Kidney capillary endothelial cell (primary cell): ENCODE measurements around the gene OPHN1.
"Not testable (repeated sequence)": the region's sequence is repeated elsewhere in the genome, so short reads cannot be mapped to it uniquely, and the experiment has no call there.

Experiments
- DNase-seq: peaks from one replicate; pipeline ENCODE4 v3.0.0-alpha.2; 2018; ENCODE audit warnings: low spot score

Gene OPHN1

DNA sequence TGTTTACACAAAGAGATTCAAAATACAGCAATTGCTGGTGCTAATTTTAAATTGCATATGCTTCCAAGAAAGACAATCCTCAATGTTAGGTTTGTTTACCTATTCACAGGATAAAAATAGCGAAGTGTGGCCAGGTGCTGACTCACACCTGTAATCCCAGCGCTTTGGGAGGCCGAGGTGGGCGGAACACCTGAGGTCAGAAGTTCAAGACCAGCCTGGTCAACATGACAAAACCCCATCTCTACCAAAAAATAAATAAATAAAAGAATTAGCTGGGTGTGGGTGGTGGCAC, 77.7 kb downstream of the OPHN1 start:
- DNase-seq = no peak

DNA sequence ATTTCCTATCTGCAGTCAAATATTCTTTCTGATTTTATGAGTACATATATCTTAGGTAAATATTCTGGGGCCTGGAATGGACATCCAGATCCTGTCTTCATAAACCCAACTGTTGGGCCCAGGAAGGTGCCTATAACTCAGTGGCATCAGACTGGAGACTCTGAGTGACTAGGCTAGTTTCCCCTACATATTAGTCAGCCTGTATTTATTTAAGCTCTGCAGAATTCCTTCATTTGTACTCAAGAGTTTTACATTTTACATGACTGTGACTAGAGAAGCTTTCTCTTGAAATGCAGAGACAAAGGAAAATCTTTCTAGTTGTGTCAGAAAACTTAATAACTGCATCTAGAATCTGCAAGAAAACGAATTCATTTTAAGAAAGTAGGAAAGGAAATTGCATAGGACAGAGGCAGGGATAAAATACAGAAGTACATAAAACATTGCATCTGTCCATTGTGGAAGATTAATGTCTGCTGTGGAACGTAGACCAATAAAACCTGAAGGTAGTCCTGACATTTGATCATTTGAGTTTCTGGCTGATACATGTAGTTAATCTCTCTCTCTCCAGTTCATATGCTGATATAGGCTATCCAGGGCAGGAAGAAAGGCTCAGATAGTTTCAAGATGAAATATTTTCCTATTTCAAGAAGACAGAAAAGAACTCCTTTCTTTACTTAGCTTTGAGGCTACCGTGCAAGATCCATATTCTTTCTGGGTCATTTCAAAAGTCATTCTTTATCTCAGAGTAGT, 78.2 kb downstream of the OPHN1 start:
- no peak for DNase-seq

DNA sequence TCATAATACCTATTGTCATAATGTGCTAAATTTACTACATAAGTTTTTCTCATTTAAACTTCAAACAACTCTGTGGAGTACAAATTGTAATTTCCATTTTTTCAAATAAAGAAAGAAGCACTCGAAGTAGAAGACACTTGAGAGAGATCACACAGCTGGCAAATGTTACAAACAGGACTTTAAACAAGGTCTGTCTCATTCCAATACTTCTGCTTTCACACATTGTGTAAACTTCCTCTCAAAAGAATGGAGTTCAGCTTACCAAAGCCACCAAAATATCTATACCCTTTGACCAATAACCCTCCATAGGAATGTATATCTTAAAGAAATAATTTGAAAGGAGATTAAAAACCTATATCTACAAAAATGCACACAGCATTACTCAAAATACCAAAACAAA, 88.3 kb downstream of the OPHN1 start:
- no peak for DNase-seq

DNA sequence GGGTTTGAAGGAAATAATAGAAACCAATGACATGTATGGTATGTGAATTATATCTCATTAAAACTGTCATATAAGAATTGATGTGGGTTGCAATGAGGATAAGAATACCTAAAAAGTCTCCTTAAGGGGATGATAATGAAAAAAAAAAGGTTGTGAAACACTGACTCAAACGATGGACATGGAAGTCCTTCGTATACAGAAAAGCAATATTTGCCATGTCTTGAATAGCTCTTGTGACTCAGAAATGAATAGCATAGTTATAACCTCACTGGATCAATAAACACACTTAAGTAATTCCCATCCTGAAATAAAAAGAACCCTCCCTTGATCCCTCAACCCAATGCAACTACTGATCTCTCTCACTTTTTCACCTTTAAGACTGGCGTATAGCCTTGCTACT, 89.7 kb downstream of the OPHN1 start:
- DNase-seq = no peak

DNA sequence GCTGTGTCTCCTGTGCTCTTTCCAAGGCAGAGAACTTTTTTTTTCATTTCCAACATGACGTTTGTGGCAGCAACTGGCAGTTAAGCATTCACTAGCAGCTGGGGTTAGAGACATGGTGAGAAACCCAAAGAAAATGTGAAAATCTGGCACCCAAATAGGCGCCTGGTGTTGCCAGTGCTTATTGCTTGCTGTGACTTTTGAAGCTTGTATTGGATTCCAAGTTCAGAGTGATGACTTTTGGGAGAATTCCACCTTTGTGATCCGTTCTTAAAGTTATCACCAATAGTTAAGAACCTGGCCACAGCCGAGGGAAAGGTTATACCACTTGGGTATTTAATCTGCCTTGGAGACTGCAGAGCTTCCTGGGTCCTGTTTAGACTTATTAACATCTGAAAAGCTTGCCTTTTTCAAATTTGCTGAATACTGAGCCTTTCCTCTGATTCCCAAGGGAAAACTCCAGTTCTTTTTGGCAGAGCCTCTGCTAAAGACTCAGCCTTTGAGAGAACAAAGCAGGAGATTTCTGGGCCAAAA, 101.0 kb downstream of the OPHN1 start:
- no peak for DNase-seq

DNA sequence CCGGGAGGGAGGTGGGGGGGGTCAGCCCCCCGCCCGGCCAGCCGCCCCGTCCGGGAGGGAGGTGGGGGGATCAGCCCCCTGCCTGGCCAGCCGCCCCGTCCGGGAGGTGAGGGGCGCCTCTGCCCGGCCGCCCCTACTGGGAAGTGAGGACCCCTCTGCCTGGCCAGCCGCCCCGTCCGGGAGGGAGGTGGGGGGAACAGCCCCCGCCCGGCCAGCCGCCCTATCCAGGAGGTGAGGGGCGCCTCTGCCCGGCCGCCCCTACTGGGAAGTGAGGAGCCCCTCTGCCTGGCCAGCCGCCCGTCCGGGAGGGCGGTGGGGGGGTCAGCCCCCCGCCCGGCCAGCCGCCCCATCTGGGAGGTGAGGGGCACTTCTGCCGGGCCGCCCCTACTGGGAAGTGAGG, 106.5 kb downstream of the OPHN1 start:
- DNase-seq = not testable (repeated sequence)

DNA sequence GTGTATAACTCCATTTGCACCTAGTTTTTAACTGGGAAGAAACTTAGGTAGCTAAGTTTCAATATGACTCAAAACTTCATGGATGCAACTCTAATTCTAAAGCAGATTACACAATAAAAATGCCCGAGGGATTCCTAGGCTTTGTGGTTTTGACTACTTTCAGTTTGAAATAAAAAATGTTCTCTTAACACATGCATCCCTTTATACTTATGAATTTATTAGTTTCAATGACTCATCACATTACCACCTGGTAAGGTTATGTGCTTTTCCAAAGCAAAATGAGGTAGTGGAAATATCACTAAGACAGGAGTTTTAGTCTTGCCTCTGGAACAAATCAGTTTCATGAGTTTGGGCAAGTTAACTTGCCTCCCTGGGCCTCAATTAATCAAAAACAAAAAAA, 125.5 kb downstream of the OPHN1 start:
- no peak for DNase-seq

DNA sequence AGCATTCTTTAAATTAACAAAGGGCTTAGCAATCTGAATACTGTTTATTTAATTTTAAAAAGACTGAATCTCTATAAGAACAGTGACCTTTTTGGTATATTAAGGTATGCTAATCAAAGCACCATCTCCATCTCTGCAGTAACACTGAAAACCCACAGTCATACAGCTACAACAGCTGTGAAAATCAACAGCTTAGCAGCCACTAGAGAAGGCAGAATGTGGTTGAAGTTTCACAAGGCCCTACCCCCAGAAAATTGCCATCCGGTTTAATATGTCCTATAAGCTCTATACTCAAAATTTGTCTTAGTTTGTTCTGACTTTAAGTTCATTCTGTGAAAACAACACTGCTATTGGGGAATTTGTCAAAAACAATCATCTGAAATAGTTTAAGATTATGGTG, 128.7 kb downstream of the OPHN1 start:
- DNase-seq = no peak

DNA sequence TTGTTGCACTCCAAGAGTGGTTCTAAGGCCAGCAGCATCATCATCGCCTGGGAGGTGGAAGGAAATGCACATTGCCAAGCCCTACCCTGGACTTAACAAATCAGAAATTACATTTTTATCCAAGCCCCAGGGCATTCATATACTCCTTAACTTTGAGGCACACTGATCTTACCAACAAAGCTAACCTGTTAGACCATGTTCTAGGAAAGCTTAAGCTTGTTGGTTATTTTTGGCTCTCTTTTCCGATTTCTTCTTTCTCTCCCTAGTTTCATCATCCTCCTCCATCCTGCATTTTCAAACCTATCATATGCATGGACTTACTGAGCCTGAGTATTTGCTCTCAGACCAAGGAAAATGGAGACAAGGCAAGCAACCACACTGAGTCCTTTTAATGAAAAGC, 133.4 kb downstream of the OPHN1 start:
- DNase-seq = no peak

DNA sequence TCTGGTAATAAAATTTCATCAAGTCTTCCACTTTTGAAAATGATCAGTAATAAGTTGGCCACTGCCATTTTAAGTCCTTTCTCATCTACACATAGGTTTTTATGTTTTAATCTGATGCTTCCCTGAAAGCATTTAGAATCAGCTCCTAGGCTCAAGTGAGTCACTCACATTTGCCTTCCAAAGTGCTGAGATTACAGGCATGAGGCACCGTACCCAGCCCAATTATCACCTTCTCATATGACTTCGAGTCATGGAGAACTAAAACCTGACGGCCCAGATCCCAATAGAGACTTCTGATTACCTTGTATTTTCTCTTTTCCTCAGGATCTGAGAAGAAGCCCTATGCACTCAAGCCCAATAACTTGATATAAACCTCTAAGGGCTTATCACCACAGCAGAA, 140.8 kb downstream of the OPHN1 start:
- no peak for DNase-seq

DNA sequence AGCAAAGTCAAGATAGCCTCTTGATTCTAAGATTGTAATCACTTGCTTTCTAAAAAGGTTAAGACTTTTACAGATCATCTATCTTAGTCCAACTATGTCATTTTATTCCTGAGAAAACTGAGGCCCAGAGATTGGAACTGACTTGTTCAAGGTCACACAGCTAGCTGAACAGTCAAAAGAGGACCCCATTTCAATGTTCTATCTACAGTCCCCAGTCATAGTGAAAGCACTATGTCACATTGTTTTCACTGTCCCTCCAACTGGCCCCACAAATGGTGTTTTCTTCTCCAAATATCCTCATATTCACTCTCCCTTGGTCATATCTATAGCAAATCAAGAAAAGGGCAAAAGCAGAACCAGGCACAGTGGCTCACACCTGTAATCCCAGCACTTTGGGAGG, 145.2 kb downstream of the OPHN1 start:
- DNase-seq = no peak

DNA sequence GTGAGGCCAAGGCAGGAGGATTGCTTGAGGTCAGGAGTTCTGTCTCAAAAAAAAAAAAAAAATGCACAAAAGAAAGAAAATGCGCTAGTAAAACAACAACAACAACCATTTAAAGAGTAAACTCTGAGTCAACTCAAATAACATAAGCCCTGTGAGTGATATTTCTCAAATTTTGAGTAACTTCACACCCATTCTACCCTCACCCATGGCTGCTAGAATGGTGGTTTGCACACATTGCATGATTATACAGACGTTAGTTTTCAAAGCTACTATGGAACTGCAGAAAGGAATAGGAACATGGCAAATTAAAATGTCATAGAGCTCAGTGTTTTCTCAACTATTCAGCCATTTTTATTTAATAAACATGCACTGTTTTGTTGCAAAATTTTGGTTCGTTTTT, 145.9 kb downstream of the OPHN1 start:
- DNase-seq = no peak

DNA sequence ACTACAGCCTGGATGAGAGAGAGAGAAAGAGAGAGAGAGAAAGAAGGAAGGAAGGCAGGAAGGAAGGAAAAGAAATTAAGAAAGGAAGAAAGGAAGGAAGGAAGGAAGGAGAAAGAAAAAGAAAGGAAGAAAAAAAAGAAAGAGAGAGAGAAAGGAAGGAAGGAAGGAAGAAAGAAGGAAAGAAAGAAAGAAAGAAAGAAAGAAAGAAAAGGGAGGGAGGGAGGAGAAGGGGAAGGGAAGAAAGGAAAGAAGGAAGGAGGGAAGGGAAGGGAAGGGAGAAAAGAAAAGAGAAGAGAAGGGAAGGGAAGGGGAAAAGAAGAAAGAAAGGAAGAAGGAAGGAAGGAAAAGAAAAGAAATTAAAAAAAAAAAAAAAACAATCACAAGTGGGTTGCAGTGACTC, 146.3 kb downstream of the OPHN1 start:
- DNase-seq = no peak

DNA sequence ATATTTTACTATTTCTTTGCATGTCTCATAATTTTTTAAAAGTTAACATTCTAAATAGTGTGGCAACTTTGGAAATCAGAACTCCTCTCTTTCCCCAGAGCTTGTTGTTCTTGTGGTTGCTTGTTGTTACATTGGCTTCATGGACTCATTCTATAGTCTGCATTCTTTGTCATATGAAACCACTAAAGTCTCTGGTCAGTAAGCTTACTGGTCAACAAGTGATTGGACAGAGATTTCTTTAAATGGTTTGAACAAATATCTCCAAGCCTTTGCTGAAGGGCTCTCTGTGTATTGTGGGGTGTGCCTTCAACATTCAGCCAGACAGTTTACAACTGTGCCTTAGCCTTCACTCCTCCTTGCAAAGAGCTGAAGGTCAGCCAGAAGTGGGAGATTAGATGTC, 147.2 kb downstream of the OPHN1 start:
- no peak for DNase-seq

DNA sequence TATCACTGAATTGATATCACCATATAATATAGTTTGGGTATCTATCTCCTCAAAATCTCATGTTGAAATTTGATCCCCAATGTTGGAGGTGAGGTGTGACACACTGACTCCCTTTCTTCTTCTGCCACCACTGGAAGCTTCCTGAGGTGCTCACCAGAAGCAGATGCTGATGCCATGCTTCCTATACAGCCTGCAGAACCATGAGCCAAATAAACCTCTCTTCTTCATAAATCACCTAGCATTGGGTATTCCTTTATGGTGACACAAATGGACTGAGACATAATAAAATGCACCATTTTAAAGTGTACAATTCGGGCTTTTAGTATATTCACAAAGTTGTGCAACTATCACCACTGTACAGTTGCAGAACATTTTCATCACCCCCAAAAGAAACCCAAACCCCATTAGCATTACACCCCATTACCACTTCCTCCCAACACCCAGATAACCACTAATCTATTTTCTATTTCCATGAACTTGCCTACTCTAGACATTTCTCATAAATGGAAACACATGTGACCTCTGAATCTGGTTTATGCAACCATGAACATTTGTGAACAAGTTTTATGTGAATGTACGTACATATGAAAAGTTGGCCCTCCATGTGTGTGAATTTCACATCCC, 148.9 kb downstream of the OPHN1 start:
- no peak for DNase-seq

DNA sequence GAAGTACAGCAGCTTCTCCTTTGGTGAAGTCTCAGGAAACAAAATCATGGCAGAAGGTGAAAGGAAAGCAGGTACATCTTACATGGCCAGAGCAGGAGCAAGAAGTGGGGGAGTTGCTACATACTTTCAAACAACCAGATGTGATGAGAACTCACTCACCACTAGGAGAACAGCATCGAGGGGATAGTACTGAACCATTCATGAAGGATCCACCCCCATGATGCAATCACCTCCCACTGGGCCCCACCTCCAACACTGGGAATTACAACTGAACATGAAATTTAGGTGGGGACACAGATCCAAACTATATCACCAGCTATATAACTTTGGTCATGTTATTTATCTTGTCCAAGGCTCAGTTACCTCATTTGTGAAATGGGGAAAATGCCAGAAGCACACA, 159.4 kb downstream of the OPHN1 start:
- no peak for DNase-seq

DNA sequence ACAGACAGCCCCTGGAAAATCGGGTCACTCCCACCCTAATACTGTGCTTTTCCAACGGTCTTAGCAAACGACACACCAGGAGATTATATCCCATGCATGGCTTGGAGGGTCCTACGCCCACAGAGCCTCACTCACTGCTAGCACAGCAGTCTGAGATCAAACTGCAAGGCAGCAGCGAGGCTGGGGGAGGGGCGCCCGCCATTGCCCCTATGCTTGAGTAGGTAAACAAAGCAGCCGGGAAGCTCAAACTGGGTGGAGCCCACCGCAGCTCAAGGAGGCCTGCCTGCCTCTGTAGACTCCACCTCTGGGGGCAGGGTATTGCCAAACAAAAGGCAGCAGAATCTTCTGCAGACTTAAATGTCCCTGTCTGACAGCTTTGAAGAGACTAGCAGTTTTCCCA, 168.5 kb downstream of the OPHN1 start:
- DNase-seq = not testable (repeated sequence)

DNA sequence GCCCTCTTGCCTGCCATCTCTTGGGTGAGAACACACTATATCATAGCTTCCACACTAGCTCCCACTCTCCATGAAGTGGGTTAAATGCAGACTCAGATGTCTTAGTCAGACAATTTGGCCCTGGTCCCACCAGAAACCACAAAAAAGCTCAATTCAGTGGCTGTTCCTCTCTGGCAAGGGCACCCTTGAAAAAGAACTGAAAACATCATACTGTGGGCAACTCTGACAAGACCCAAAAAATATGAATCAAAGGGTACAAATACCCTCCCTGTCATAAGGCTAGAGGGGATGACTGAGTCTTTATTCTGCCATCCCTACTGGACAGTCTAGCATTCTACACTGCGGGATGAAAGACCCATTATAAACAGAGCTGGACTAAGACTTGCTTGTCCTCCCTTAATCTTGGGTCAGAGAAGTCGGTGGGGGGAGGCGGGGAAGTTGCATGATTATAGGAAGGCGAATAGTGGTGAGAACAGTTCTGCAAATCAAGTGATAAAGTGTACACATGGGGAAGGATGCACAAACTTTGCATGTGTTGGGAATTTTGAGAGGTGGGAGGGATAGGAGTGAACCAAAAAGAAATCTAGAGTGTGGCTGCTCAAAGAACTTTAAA, 172.1 kb downstream of the OPHN1 start:
- no peak for DNase-seq

DNA sequence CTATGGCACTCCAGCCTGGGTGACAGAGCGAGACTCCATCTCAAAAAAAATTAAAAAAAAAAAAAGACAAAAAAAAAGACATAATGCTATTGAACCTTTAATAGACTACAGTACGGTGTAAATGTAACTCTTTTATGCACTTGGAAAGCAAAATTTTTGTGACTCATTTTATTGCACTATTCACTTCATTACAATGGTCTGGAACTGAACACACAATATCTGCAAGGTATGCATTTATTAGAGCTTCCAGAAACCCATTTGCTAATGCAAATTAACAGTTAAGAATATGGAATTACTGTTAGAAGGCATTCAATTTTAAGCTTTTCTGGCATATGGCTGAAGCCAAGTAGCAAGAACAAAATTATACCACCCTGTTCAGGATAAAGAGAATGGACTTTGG, 176.3 kb downstream of the OPHN1 start:
- DNase-seq = no peak

DNA sequence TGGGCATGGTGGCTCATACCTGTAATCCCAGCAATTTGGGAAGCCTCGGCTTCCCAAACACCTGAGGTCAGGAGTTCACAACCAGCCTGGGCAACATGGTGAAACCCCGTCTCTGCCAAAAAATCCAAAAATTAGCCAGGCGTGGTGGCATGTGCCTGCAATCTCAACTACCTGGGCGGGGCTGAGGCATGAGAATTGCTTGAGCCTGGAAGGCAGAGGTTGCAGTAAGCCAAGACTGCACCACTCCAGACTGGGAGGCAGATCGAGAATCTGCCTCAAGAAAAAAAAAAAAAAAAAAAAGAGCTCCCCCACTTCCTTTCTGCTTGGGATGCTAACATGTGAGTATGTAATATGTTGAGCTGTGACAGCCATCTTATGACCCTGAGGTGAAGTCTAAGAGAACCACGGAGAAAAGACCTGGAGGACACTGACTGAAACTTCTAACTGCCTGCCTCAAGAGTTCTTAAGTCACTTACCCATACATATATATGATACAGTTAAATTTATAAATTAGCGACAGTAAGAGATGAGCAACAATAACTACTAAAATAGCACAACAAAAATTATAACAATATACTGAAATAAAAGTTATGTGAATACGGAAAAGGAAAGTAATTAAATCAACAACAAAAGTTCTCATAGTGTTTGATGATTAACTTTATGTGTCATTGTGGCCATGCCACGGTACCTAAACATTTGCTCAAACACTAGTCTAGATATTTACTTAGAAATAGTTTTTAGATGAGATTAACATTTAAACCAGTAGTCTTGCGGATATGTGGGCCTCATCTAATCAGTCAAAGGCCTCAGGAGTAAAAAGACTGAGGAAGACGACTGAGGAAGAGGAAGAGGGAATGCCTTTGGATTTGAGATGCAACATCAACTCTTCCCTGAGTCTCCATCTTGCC, 178.3 kb downstream of the OPHN1 start:
- DNase-seq = no peak

DNA sequence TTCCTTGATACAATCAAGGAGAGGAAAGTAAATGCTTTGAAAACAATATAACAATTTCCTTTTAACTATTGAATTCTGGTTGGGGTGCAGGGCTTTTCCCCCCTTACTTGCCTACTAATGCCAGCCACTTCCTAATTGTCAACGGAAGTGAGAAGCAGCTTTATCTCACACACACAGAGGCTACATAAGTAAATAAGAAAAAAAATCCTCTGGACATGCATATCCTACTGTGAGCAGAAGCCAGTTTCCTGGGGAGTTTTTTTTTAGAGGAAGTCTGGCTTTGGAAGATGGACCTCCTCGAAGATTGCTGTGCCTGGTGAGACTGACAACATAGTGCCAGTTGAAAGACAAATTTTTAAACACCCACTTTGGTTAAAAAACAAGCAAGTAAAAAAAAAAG, 180.6 kb downstream of the OPHN1 start:
- DNase-seq = peak; percentile 26

DNA sequence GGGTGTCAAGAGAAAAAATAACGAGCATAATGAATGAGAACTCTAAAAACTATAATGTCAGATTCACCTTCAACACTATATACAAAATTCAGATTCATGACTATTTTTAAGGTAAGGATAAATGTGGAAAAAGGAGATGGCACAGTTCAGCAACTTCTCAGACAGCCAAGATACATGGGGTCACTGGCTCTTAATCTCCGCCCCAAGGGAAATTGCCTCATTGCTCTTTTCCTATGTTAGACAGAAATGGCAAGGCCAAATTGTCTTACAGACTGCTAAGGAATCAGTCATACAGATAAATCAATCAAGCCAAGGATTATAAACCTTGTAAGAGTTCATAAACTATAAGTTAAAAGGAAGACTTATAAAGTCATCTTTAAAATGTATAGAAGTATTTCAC, 183.4 kb downstream of the OPHN1 start:
- DNase-seq = no peak

DNA sequence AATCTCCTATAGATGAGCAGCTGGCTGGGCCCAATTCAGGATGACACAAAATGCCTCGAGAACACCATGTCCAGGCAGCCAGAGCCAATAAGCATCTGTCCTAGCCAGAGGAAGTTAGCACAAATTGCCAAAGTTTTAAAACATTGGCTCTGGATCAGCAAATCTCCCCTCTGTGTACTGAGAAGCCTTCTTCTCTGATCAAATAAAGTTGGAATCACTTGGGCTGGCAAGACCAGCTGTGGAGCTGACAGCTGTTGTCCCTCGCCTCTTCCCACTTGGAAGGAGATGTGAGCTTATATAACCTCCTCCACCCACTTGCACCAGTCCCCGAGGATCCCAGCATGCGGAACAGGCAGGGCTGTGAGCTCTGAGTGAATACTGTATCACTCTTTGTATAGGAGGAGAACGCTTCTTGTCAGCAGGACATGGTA, 183.9 kb downstream of the OPHN1 start:
- no peak for DNase-seq
